HCT116 (cell line): ENCODE measurements around the gene CYTH2. TPM values are rescaled to one million over a fixed set of nuclear protein-coding genes. Genes with fewer than 3 reads are reported as not detected.

Experiments
- ATAC-seq: fragments of 200-7000 bp; cut with Tn5 transposase; 2 replicates; pipeline ENCODE4 v1.9.1; 2020; ENCODE audit warnings: mild to moderate bottlenecking, moderate library complexity
- BruUV-seq: library from RNA; stranded (reverse); fragments of 400-500 nt; replicated peaks from 2 replicates; lab custom pipeline; 2021; lab: Mats Ljungman, UMichigan
- CTCF ChIA-PET: fragments of 300-600 bp; sonication (Branson Sonifier 250); formaldehyde crosslinking; loops from one replicate; lab custom pipeline; 2021; ENCODE audit warnings: antibody characterized with exemption; lab: Charles Lee
- POLR2A ChIA-PET: fragments of 300-600, 350-600 bp; sonication (Branson Sonifier 250); formaldehyde crosslinking; loops from one replicate; lab custom pipeline; 2021; ENCODE audit warnings: antibody characterized with exemption; lab: Charles Lee
- RAD21 ChIA-PET, 2 experiments: fragments of 300-600 bp; sonication (Branson Sonifier 250); formaldehyde crosslinking; loops; one replicate each; lab custom pipeline; 2023; ENCODE audit warnings: low total read pairs in 2 of 2; ENCODE audit not compliant: uncharacterized antibody in 2 of 2, unreplicated experiment in 2 of 2, low non-redundant PET in 1 of 2; lab: Charles Lee
- DNase-seq: peaks from one replicate; pipeline ENCODE4 v3.0.0-alpha.2; 2010; ENCODE audit warnings: low read depth, low spot score
- H2AFZ ChIP-seq: fragments of 200-600 bp; shearing (Covaris generic), sonication (generic); 2 replicates; pipeline ENCODE4 v1.6.1; 2017; ENCODE audit warnings: low read depth, mixed run types, mixed read lengths, antibody characterized with exemption, low read length; ENCODE audit not compliant: poor library complexity, severe bottlenecking
- H3K27ac ChIP-seq: 2 replicates; pipeline ENCODE4 v1.5.1; 2012; ENCODE audit warnings: low read depth, low read length
- H3K27me3 ChIP-seq: fragments of 200-600 bp; sonication (generic); 2 replicates; pipeline ENCODE4 v1.6.1; 2016; ENCODE audit warnings: mixed run types, low read length, mixed read lengths; ENCODE audit not compliant: insufficient read depth
- H3K36me3 ChIP-seq, 2 experiments: fragments of 200-500 bp in 1 of 2; fragments of 200-600 bp in 1 of 2; sonication (Bioruptor generic) in 1 of 2; sonication (generic) in 1 of 2; 2 replicates each; pipeline versions ENCODE4 v1.5.1 to v1.6.1; 2014 to 2016; ENCODE audit warnings: low read length in 2 of 2, inconsistent platforms in 1 of 2, mixed read lengths in 1 of 2, mixed run types in 1 of 2; ENCODE audit not compliant: insufficient read depth in 2 of 2, control insufficient read depth in 1 of 2
- H3K4me1 ChIP-seq, 2 experiments: fragments of 200-600 bp in 1 of 2; sonication (generic) in 1 of 2; 2 replicates each; pipeline versions ENCODE4 v1.5.1 to v1.6.1; 2012 to 2017; ENCODE audit warnings: low read length in 2 of 2, inconsistent platforms in 1 of 2, mild to moderate bottlenecking in 1 of 2, mixed read lengths in 1 of 2, mixed run types in 1 of 2, moderate library complexity in 1 of 2; ENCODE audit not compliant: insufficient read depth in 2 of 2, control insufficient read depth in 1 of 2
- H3K4me2 ChIP-seq: fragments of 200-600 bp; sonication (generic); 2 replicates; pipeline ENCODE4 v1.6.1; 2017; ENCODE audit warnings: mixed run types, low read length, mixed read lengths
- H3K4me3 ChIP-seq, 2 experiments: fragments of 200-600 bp in 1 of 2; sonication (generic) in 1 of 2; replicated peaks in 1 of 2; 2 replicates each; pipeline ENCODE4 v1.5.1; 2011 to 2016; ENCODE audit warnings: low read length in 2 of 2, control low read depth in 1 of 2, low read depth in 1 of 2, mild to moderate bottlenecking in 1 of 2, mixed read lengths in 1 of 2, mixed run types in 1 of 2
- H3K79me2 ChIP-seq: fragments of 200-600 bp; sonication (generic); 2 replicates; pipeline ENCODE4 v1.6.1; 2017; ENCODE audit warnings: mild to moderate bottlenecking, mixed run types, low read length, moderate library complexity, mixed read lengths; ENCODE audit not compliant: insufficient read depth
- H3K9ac ChIP-seq: fragments of 200-600 bp; sonication (generic); 2 replicates; pipeline ENCODE4 v1.6.1; 2016; ENCODE audit warnings: low read length, mixed read lengths
- H3K9me2 ChIP-seq: fragments of 200-600 bp; sonication (generic), shearing (Covaris generic); 2 replicates; pipeline ENCODE4 v1.6.1; 2017; ENCODE audit warnings: mixed run types, mild to moderate bottlenecking, moderate library complexity; ENCODE audit not compliant: insufficient read depth
- H3K9me3 ChIP-seq, 2 experiments: fragments of 200-500 bp in 1 of 2; fragments of 200-600 bp in 1 of 2; sonication (Bioruptor generic) in 1 of 2; sonication (generic) in 1 of 2; 2 replicates each; pipeline ENCODE4 v1.6.1; 2014 to 2017; ENCODE audit warnings: low read length in 2 of 2, mixed read lengths in 2 of 2, inconsistent platforms in 1 of 2, low read depth in 1 of 2, mild to moderate bottlenecking in 1 of 2, mixed run types in 1 of 2, moderate library complexity in 1 of 2; ENCODE audit not compliant: control insufficient read depth in 1 of 2, insufficient read depth in 1 of 2
- H4K20me1 ChIP-seq: fragments of 200-600 bp; sonication (generic), shearing (Covaris generic); 2 replicates; pipeline ENCODE4 v1.6.1; 2017; ENCODE audit warnings: mixed run types, mild to moderate bottlenecking, moderate library complexity; ENCODE audit not compliant: insufficient read depth
- CEBPB ChIP-seq: IDR thresholded peaks from 2 replicates; pipeline ENCODE4 v1.6.1; 2012; ENCODE audit warnings: low read depth
- POLR2AphosphoS5 ChIP-seq: IDR thresholded peaks from 2 replicates; pipeline ENCODE4 v1.6.1; 2011; ENCODE audit warnings: mild to moderate bottlenecking, low read depth, low read length, moderate library complexity
- intact Hi-C: fragments of 100-400 bp; cut with micrococcal nuclease; formaldehyde crosslinking; loops from 2 replicates; pipeline ENCODE4 v1.10.0; 2022
- total RNA-seq: library from RNA; stranded (reverse); gene quantifications from one replicate; pipeline ENCODE4 v1.2.1, GENCODE V29; 2021; ENCODE audit not compliant: unreplicated experiment

CYTH2 gene
- total RNA-seq, 1 experiment from 2014 or later: 75.3 TPM

GRCh38 chr19:48509467-48510194 lies 40.5 kb downstream of the CYTH2 start:
- Histone ChIP-seq H3K4me3 (no peak overlapping the region), H3K9ac (no peak overlapping the region), H3K27ac (no peak overlapping the region), H3K4me1 (peaks cover 0 to 28% of the 10 kb centered on the region in 2 experiments; a peak in 2 of 4 replicates), H3K79me2 (no peaks in the 10 kb centered on the region), H3K36me3 (no peaks in the 10 kb centered on the region), H3K4me2 (no peak overlapping the region), H3K27me3 (no peaks in the 10 kb centered on the region), H3K9me2 (no peaks in the 10 kb centered on the region), H2AFZ (no peak overlapping the region), H3K9me3 (no peaks in the 10 kb centered on the region), H4K20me1 (no peaks in the 10 kb centered on the region)
- CTCF ChIA-PET: interaction anchor here (1.0 to 6.6 kb wide), 3 partner anchors 20 to 243 kb away, joined by 3 to 276 read pairs (median 3); no protein-coding TSS in a partner anchor
- BruUV-seq: no TSS peak
- intact Hi-C loops: no loop called here
- POLR2A ChIA-PET: interaction anchor here (0.6 kb wide), 1 partner anchor 7 kb away, joined by 3 read pairs; no protein-coding TSS in a partner anchor
- DNase-seq (no peak), ATAC-seq (peak; percentile 23; the same call in 1 of the 2 replicates)
- no peak for TF ChIP-seq CEBPB
- RAD21 ChIA-PET: interaction anchor here in 1 of 2 experiments (5.4 kb wide), 1 partner anchor 74 kb away, joined by 75 read pairs; no protein-coding TSS in a partner anchor

- Histone ChIP-seq H3K9me3 (no peaks in the 10 kb centered on the region), H3K36me3 (no peaks in the 10 kb centered on the region), H3K4me2 (no peak overlapping the region), H4K20me1 (no peaks in the 10 kb centered on the region), H3K4me3 (no peak overlapping the region), H3K4me1 (peaks cover 0 to 19% of the 10 kb centered on the region in 2 experiments; a peak in 2 of 4 replicates), H2AFZ (no peak overlapping the region), H3K9me2 (no peaks in the 10 kb centered on the region), H3K27me3 (no peaks in the 10 kb centered on the region), H3K79me2 (no peaks in the 10 kb centered on the region), H3K9ac (no peak overlapping the region), H3K27ac (no peak overlapping the region)
- no TSS peak for BruUV-seq
- no peak for TF ChIP-seq POLR2AphosphoS5
- RAD21 ChIA-PET: no interaction called here
- POLR2A ChIA-PET: interaction anchor here (0.6 kb wide), 1 partner anchor 8 kb away, joined by 3 read pairs; no protein-coding TSS in a partner anchor
- CTCF ChIA-PET: interaction anchor here (6.6 kb wide), 1 partner anchor 75 kb away, joined by 276 read pairs; no protein-coding TSS in a partner anchor
- no peak for DNase-seq
- intact Hi-C loops: no loop called here
- peak; percentile 40 for ATAC-seq
Measured at GRCh38 chr19:48510421-48511268, 41.5 kb downstream of the CYTH2 start.
